Ramos (cell line): ENCODE measurements around the gene TSEN54.

Experiments used
- in situ Hi-C: fragments of 300-500 bp; cut with MboI; formaldehyde crosslinking; loops from one replicate; pipeline ENCODE4 v1.14.3; 2022; ENCODE audit warnings: low sequenced_read_pairs; ENCODE audit not compliant: unreplicated experiment

TSEN54 gene

DNA sequence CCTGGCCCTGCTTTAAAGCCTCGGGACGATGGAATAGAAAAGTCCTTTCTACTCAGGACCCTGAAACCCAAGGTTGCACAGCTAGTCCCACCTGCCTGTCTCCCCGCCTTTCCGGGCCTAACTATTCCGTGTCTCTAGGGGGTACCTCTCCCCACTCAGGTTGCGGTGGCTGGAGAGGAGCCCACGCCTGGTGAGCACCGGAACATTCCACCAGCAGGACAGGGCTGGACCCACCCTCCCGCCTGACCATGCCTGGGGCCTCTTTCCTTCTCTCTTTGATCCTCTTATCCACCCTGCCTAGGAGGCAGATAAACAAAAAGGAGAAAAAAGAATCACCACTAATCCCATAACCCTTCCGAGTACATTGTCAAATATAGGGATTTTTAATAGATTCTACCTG lies 20.0 kb downstream of the TSEN54 start:
- in situ Hi-C loops: no loop called here

DNA sequence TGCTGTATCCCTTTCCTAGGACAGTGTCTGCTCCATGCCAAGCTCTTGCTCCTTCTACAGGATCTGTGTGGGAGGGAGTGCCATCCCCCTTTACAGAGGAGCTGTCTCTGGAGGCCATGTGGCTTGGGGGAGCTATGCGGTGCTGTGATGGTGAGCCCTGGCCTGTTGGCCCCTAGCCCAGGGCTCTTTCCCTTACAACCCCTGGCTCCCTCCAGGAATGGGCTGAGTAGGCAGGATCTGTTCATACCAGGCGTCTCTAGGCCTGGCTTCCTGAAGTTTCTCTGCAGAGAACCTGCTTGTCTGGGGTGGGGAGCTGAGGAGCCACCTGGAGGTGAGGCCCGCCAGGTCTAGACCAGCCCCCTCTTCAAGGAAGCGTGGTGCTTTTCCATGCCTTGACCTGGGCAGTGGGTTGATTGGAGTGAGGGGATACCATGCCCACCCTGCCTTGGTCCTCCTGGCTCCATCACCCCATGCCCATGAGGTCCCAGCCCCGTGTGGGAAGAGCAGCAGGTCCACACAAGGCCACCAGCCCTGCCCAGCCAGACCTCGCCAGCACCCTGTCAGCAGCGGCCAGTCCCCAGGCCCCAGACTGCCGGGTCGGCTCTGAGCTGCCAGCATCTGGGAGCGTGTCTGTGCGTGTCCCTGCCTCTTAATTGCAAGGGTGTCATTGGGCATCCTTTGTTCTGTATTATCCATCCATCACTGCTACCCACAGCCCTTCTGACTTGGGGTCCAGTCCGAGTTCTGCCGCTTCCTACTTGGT lies 23.8 kb downstream of the TSEN54 start:
- in situ Hi-C loops: no loop called here

DNA sequence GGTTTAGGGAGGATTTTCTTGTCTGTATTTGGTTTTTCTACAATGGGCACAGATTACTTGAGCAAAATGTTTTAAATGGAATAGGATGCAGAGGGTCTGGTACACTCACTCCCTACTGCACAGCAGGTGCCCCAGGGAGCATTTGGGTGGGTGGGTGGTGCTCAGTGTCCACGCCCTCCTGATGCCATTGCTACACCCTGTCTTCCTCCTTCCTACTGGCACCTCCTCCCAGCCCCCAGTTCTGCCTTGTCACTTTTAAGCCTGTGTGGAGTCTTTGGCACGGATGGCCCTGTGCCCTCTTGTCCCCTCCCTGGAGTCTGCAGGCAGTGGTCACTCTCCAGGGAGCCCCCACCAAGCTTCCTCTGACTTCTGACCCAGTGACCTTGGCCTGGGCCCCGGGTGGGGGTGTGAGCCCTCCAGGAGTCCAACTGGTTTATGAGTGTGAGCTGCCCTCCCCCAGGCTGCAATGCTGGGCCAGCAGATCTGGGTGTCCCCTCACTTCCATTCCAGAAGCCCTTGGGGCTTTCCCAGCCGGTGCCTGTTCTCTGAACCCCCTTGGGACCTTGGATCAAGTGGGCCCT lies 24.7 kb downstream of the TSEN54 start:
- in situ Hi-C loops: no loop called here

DNA sequence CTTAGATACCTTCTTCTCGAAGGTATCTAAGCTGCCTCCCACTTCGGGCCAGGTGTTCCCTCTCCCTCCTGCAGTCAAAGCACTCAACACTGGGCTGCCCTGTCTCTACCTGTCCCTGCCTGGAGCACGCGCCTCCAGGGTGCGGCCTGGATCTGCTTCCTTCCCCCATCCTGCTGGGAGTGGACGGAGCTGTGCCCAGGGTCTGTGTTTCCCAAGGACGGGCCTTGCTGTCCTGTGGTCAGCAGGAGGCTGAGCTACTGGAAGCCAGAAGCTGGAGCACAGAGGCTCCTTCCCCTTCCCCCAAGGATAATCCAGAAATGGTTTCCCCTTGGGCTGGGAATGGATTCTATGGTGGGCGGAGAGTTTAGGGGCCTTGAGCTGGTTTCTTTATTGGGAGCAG lies 25.9 kb downstream of the TSEN54 start:
- in situ Hi-C loops: no loop called here

DNA sequence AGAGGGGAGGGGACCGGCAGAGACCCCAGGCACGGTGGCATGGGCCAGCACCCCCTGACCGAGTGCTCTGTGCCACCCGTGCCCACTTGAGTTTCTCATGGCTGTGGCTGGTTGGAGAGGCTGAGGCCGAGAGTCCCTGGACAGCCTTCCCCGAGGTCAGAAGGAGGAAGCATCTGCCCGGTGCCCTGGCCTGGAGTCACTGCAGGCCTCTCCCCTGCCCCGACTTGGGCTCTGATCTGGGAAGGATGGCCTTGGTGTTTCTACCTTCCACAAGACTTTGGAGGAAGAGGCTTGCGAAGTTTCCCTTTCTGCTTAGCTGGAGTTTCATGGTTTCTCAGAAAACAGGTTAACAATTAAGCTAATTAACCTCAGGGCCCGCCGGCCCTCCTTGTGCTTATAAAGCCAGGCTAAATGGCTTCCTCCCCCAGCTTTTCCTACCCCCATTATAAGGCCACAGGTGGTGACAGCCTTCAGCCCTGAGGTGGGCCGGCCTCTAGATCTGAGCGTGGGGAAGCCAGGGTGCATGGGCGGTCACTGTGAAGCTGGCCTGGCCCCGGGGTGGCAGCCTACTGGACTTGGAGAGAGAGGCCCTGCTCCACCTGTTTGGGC lies 26.5 kb downstream of the TSEN54 start:
- in situ Hi-C loops: no loop called here

DNA sequence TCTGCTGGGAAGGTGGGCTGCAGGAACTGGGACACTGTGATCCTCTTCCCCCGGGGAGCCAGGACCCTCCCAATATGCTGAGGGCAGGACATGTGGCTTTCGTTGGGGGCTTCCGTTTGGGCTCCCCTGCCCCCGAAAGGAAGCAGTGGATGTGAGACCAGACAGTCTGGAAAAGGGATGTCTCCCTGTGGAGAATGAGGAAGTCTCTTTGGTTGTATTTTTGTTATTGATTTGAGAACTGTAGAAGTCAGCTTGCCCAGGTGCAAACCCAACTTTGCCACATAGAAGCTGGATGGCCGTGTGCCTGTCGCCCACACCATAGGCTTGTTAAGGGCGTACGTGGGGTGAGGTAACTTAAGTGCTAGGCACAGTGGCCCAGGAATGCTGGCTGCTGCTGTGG lies 27.9 kb downstream of the TSEN54 start:
- in situ Hi-C loops: no loop called here

DNA sequence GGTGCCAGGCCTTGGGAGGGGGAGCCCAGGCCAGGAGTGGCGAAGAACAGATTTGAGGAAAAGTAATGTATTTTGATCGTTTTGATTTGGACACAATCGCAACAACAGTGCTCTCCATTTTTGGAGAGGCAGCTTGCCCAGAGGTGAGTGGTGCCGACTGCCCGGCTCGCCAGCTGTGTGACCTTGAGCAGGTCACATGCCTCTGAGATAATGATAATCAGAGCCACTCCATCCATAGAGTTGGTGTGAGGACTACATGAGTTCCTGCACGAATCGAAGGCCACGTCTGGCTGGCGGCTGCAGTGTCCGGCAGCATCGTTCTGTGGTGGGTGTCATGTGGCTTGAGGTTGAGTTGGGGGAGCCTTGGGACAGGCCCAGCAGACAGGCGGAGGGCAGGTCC lies 29.9 kb downstream of the TSEN54 start:
- in situ Hi-C loops: no loop called here

DNA sequence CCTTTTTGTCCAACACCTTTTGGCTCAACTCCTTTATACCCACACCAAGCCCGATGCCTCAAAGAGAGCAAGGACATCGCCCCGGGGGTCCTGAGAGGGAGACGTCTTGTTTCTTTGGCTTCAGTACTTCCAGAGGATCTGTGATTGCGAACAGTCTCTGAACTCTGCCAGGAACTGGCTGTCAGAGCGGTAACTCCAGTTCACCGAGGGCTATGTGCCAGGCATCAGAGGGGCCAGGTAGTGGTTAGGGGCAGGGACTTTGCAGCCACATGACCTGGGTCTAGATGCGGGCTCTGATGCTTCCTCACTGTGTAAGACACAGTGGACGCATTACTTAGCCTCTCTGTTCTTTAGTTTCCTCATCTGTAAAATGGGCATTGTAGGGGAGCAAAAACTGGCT lies 30.8 kb downstream of the TSEN54 start:
- in situ Hi-C loops: no loop called here

DNA sequence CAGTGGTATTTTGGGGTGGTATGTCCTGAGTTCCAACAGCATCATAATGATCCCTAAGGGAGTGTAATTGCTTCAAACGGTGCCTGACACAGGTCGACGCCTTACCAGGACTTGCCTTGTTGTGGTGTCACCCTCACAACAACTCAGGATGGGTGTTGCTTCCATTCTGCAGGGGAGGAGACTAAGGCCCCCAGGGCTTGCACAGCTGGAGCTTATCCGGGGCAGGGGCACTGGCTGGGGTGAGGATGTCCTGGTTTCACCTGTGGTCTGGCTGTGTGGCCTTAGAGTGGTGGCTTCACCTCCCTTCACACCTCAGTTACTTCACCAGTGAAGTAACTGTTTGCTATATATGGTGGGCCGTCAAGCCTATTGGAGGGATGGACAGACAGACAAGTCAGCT lies 32.5 kb downstream of the TSEN54 start:
- in situ Hi-C loops: no loop called here

DNA sequence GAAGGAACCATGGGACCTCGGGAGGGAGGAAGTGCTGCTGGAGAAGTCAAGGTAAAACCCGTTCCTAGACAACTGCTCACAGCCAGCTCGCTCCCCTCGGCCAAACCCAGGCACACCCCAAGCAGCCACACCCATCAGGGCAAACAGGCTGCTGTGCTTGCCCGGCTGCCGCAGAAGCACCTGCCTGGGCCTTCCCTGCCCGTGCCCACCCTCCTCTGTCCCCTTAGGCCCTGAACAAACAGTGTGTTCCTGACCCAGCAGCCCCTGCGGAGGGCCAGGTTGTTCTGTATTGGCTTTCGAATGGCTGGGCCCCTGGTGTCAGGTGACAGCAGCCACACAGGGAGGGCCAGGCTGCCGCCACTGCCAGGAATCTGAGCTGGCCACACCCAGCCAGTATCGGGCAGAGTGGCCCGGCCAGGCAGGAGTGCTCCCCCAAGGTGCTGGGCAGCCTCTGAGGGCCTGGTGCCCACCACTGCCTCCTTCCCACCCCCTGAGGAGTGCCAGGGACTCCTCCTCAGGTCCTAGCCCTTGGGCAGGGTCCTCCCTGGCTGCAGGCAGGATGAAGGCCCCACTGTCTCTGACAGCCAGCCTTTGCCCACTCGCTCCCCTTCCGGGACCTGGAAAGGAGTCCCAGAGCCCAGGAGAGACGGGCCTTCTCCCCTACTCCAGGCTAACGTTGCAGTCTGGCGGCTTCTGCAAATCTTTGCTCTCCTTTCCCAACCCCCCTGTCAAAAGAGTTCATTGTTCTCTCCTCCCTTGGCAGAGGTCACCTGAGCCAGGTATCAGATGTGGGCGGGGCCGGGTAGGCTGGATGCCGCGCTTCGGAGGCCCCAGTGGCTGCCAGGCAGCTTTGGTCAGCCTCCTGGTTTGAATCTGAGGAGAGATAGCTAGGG lies 33.2 kb downstream of the TSEN54 start:
- in situ Hi-C loops: no loop called here

DNA sequence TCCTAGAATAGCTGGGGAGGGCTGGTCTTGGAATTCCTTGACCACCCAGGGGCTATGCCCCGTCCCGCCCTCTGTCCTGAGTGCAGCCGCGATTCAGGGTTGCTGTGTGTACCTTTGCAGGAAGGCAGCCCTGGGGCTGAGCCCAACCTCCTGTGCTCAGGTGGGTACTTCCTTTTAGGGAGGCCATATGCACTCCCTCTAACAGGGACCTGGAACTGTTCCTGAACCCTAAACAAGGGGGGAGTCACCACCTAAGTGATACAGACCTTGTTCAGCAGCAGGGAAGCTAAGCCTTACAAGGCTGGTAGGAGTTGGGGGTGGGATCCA lies 33.8 kb downstream of the TSEN54 start:
- in situ Hi-C loops: no loop called here

DNA sequence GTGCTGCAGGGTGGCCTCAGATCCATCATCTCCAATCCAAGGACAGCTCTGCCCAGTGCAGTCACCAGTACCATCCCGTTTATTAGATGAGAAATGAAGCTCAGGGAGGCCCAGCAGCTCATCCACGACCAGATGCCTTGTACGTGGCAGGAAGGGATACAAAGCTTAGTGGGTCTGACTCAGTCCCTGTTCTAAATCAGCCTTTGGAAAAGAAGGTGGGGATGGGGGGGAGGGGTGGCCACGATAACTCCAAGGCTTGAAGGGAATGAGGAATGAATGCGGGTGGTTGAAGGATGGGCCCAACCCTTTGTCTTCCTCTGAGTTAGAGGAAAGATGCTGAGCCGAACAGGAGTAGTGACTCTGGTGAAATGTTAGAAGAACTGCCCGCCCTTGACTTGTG lies 34.9 kb downstream of the TSEN54 start:
- in situ Hi-C loops: no loop called here

DNA sequence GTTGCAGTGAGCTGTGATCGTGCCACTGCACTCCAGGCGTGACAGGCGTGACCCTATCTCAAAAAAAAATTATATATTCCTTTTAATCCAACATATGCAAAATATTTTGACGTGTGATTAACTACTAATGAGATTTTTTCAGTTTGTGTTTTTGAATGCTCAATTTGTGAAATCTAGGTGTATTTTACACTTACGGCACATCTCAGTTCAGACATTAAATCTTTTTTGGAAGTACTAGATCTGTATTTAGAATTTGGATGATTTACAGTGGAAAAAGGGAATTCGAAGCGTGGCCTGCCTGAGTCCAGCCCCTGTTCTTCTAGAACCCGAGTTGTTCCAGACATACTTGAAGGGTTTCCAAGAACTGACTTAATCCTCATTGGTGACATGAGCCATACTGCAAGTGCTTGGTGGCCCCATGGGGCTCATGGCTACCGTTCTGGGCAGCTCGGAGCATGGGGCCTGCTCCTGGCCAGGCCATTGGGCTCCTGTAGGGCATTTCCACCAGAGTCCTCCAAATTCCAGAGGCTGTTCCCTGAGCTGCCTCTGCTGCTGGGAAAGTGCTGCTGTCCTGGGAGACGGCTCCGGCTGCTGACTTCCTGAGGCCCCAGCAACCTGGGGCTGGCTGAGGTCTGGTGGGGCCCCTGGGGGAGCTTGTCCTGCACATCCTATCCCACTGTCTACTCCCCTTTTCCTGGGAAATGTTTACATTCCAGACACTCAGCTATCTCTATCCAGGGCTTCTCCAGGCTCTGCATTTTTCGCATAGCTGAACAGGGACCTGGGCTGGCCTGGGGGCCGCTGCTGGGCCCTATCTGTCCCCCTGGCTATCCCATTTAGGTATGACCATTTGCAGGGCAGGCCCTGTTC lies 36.3 kb downstream of the TSEN54 start:
- in situ Hi-C loops: no loop called here

DNA sequence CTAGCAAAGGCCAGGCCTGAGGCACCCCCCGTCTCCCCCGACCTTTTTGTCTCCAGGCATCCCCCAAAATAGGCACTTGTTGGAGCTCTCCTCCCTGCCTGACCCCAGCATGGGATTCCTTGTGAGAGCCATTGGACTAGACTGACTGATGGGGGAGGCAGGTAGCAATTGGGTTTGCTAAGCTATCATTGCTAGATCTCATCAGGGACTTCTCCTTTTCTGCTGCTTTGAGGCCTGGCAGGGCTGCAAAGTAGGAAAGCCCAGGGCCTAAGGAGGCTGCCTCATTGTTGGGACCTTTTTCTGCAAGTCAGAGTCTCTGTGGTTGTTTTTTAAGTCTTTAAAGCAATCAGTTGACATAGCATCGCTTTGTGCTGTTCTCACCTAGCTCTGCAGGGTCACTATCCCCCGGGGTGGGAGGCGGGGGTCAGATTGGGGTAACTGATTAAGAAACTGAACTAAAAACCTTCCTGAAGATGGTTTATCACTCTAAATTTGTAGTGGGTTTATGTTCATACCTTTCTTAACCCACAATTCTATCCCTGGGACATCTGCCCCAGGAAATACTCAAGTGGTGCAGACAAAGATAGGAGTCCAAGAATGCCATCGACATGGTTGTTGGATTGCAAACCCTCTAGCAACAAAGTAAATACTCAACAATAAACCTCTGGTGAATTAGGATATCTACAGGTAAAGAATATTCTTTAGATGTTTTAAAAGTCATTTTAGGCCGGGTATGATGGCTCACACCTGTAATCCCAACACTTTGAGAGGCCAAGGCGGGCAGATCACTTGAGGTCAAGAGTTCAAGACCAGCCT lies 37.2 kb downstream of the TSEN54 start:
- in situ Hi-C loops: no loop called here

DNA sequence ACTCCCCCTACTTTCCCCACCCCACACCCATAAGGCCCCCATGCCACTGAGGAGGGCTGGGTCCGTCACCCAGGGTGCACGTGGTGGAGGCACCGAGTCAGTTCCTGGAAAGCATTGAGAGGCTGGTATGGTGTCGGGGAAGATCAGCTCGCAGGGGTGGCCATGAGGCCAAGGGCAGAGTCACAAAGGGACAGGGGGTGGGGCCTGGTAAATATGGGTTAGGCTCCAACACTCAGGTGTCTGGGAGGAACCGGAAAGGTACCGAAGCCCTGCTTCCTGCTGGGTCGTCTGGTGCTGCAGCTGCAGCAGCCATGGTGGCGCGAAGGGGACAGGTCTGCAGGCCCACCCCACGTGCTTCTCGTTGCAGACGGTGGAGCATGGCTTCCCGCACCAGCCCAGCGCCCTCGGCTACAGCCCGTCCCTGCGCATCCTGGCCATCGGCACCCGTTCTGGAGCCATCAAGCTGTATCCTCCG lies 39.4 kb downstream of the TSEN54 start:
- in situ Hi-C loops: no loop called here

DNA sequence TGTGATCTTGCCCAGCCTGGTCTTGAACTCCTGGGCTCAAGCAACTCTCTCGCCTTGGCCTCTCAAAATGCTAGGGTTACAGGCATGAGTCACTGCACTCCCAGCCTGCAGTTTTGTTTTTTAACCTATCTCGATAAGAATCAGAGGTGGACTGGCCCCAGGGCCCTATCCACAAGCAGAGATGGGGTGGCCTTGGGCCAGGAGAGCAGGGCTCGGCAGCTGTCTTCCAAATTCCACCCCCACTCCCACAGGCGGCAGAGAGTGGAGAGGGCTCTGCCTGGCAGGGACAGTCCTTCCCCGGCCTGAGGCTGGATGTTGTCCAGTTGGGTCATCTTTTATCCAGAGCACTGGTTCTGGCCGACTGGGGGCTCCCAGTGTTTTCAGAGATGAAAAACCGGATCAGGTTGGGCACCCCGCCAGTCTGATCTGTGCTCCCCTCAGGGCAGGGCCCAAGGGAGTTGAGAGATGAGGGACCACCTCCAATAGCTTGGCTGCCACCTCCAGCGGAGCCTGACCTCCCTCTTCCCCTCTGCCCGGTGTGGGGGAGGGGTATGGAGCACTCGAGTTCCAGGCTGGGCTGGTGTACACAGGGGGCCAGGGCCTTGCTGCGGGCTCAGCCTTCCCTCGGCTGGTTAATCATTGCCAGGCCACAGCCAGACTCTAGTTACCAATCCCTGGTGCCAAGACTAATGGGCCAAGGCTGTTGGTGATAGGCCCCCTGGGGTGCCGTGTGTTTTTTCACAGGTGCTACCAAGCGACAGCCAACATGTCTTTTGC lies 40.9 kb downstream of the TSEN54 start:
- in situ Hi-C loops: no loop called here

DNA sequence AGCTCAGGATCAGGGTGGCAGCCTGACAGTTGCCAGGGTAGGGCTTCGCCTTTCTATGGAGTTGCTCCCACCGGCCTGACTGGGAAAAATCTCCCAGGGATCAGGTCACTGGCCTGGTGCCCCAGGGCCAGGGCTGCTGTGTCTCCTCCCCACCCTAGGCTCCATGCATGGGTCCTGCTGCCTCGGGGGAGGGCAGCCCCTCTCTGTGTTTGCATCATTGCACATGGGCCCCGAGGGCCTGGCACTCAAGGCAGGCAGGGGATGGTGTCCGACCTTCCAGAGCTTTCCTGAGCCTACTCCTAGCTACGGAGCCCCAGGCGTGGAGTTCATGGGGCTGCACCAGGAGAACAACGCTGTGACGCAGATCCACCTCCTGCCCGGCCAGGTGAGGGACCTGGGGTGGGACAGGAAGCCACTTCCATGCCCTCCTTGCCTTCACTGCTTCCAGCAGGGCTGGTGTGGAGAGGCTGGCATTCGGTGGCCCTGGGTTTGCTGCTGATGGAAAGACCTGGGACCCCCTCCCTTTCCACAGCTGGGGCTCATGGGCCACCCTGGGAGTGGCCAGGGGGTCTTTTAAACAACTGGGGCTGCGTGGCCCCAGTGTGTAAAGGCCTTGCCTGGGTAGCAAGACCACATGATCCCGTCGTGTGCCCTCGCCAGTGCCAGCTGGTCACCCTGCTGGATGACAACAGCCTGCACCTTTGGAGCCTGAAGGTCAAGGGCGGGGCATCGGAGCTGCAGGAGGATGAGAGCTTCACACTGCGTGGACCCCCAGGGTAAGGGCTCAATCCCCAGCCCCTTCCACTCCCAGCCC lies 41.7 kb downstream of the TSEN54 start:
- in situ Hi-C loops: no loop called here
